ENCODE results near the gene FEN1. TPM values are rescaled to one million over a fixed set of nuclear protein-coding genes. Genes with fewer than 3 reads are reported as not detected.

The FEN1 gene
- total RNA-seq, 2 donors from 2014 or later: 4.5 to 5.4 TPM

DNA sequence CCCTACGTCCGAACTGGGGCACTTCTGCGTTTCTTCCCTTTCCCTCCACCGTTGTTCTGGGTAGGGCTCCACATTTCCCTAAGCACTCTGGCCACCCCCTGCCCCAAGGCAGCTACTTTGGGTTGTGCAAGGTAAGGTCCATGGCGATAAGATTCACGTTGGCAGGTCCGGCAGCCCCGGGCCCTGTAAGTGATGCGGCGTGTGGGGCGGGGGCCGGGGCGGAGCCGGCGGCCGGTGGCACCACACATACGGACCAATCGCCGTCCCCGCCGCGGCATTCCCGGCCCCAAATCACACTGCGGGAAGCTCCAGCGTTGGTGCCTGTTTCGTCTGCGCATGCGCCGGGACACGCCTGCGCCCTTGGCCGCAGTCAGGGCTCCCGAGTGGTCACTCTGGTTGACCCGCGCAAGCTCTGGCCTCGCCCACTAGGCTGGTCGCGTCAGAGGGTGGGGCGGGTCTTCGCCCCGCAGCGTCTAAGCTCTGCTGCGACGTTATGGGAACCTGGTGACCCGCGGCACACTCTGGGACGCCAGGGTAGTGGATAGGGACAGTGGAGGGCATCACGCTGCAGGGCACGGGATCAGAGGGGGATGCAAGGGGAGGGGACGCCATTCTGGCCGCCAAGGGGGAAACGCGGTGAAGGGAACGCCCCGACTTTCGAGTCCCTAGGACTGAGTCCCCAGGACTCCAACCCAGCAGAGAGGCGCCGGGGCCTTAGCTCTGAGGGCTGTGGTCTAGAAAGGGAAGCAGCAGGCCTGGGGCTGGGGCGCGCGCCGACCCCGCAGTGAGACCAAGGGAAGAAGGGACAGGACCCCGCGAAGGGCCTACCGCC is 22.5 kb downstream of the FEN1 start:
- H3K9me3 ChIP-seq: no peaks in the 10 kb centered on the region
- peaks cover 16% of the 10 kb centered on the region for H3K36me3 ChIP-seq
- TF ChIP-seq, protein P1, sequence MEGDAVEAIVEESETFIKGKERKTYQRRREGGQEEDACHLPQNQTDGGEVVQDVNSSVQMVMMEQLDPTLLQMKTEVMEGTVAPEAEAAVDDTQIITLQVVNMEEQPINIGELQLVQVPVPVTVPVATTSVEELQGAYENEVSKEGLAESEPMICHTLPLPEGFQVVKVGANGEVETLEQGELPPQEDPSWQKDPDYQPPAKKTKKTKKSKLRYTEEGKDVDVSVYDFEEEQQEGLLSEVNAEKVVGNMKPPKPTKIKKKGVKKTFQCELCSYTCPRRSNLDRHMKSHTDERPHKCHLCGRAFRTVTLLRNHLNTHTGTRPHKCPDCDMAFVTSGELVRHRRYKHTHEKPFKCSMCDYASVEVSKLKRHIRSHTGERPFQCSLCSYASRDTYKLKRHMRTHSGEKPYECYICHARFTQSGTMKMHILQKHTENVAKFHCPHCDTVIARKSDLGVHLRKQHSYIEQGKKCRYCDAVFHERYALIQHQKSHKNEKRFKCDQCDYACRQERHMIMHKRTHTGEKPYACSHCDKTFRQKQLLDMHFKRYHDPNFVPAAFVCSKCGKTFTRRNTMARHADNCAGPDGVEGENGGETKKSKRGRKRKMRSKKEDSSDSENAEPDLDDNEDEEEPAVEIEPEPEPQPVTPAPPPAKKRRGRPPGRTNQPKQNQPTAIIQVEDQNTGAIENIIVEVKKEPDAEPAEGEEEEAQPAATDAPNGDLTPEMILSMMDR (IDR thresholded peaks at IDR 0.05): no peak
- ATAC-seq (ENCODE audit: insufficient number of reproducible peaks, low FRiP score, low read depth) (peak; percentile 71), DNase-seq (ENCODE audit: low spot score) (peak; percentile 79)
- H3K4me1 ChIP-seq (ENCODE audit: control insufficient read depth in 1 of 2, low read depth in 2 of 2): peaks cover 4 to 15% of the 10 kb centered on the region in 2 donors
- no peaks in the 10 kb centered on the region for H3K27me3 ChIP-seq (replicated peaks; ENCODE audit: insufficient read depth)
- peak overlapping the region; percentile 99 to 100 for H3K27ac ChIP-seq
- peak overlapping the region; percentile 92 for H3K4me3 ChIP-seq

DNA sequence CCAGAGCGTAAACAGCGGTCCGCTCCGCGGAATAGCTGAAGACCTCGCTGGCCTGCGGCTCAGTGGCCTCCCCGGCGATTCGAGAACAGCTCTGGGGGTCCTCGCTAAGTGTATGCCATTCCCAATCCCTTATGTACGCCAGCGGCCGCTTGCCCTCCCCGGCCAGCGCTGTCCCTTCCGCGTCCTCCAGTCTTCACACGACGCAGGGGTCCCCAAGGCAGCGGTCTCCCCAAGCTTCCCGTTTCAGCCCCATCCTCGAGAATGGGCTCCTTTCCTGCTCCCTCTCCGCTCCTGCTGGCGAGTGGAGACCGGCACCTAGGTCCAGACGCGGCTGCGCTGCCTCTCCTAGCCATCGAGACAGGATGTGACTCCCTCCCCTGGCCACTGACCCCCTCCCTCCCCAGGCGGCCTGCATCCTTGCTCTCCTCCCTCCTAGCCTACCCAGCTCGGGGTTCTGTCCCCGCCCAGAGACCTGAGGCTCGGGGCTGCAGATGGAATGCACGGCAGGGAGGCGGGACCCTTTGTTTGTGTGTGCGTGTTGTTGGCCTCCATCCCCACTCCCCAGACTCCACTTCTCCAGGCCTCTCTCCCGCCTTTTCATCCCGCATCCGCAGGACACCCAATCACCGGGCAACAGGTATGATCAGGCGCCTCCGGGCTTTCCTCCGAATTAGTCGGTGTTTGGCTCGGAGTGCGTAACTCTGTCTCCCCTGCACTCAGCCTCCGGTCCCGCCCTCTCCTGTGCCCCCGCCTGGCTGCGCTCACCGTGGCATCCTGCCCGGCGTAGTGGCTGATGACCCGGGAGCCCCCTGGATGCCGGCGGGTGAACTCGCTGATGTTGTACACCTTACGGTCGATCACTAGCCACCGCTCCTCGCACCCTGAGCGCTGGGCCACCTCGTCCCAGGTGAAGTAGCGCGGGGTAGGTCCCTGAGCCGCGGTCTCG is 23.4 kb downstream of the FEN1 start:
- peak overlapping the region; percentile 99 to 100 for H3K27ac ChIP-seq
- peaks cover 12 to 24% of the 10 kb centered on the region in 2 donors for H3K4me1 ChIP-seq (ENCODE audit: control insufficient read depth in 1 of 2, low read depth in 2 of 2)
- peak; percentile 45 for DNase-seq (ENCODE audit: low spot score)
- ATAC-seq (ENCODE audit: insufficient number of reproducible peaks, low FRiP score, low read depth): peak; percentile 48
- H3K27me3 ChIP-seq (replicated peaks; ENCODE audit: insufficient read depth): no peaks in the 10 kb centered on the region
- no peaks in the 10 kb centered on the region for H3K9me3 ChIP-seq
- TF ChIP-seq, protein P1 (IDR thresholded peaks at IDR 0.05): no peak
- H3K4me3 ChIP-seq: peak overlapping the region; percentile 92
- peaks cover 8% of the 10 kb centered on the region for H3K36me3 ChIP-seq

DNA sequence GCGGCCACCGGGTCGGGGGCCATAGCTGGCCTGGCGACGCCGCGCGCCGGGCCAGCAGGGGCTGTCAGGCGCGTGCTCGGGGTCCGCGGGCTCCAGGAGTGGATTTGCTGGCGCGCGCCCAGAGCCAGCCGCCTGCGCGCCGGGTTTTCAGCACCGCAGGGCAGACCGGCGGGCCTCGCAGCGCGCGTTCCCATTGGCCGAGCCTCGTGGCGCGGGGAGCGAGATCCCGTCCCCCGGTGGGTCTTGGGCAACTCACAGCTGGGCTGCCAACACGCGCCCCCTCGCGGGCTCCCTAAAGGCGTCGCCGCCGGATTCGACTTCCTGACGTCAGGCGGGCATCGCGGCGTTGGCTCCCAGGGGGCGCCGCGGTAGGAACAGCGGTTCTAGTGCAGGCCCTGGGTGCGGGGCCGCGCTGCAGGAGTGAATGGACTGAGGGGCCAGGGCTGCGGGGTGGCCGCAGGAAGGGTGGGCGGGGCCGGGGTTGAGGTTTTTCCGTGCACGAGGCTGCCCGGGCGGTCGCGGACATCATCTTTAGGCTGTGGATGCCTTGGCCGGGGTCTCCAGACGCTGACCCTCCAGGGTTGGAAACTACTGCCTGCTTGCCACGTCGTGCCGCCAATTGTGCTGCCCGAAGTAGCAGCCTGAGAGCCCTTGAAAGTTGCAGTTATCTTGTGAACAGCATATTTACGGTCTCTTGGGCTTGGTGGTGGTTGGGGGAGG is 24.2 kb downstream of the FEN1 start, which contains the start of gene FADS1:
Gene FADS1, minus strand, starts transcription at position 268 of the 720 bp plus-strand sequence. Its CDS starts 74 bp downstream, at position 194.
- Histone ChIP-seq H3K4me1 (ENCODE audit: control insufficient read depth in 1 of 2, low read depth in 2 of 2) (peaks cover 13 to 28% of the 10 kb centered on the region in 2 donors), H3K36me3 (peaks cover 8% of the 10 kb centered on the region), H3K27me3 (replicated peaks; ENCODE audit: insufficient read depth) (no peaks in the 10 kb centered on the region), H3K4me3 (peak within 1 kb of the TSS; percentile 92), H3K27ac (peak within 1 kb of the TSS; percentile 99 to 100), H3K9me3 (no peaks in the 10 kb centered on the region)
- peak; percentile 23 for ATAC-seq (ENCODE audit: insufficient number of reproducible peaks, low FRiP score, low read depth)
- TF ChIP-seq, protein P1 (IDR thresholded peaks at IDR 0.05): peak; percentile 57
- peak; percentile 61 for DNase-seq (ENCODE audit: low spot score)

DNA sequence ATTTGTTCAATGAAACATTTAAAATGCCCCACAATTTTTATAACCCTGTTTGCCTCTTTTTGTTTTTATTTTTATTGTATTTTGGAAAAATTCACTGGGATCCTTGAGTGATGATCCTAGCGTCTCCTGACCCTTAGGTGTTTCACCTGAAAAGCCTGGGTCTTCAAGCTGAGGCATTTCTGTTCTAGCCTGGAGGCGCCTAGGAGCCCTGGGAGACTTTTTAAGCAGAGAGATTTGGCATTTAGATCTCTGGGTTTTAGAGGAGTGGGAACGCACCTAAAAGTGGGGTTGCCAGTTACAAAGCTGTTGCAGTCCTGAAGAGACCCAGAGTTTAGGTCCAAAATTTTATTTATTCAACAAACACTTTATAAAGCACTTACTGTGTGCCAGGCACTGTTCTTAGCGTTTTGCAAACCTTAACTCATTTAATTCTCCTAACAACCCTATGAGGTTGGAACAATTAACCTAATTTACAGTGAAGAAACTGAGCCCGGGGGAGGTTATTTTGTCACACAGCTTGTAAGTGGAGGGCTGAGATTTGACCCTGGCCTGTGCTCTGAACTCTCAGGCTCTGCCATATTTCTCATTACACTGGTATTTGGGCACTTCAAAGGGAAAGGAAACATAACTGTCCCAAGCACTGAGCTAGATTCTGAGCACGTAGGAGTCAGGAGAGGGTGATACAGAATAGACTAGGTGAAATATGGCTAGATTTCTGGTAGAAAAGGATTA is 24.9 kb downstream of the FEN1 start:
- H3K4me1 ChIP-seq (ENCODE audit: control insufficient read depth in 1 of 2, low read depth in 2 of 2): peaks cover 13 to 28% of the 10 kb centered on the region in 2 donors
- H3K27ac ChIP-seq: peak overlapping the region; percentile 99 to 100
- ATAC-seq (ENCODE audit: insufficient number of reproducible peaks, low FRiP score, low read depth) (no peak), DNase-seq (ENCODE audit: low spot score) (no peak)
- H3K4me3 ChIP-seq: peak overlapping the region; percentile 92
- H3K36me3 ChIP-seq: peaks cover 2% of the 10 kb centered on the region
- TF ChIP-seq, protein P1 (IDR thresholded peaks at IDR 0.05): no peak
- H3K9me3 ChIP-seq: no peaks in the 10 kb centered on the region
- no peaks in the 10 kb centered on the region for H3K27me3 ChIP-seq (replicated peaks; ENCODE audit: insufficient read depth)

Data from thoracic aorta (tissue), 2 donors.